GM21576 (cell line): ENCODE data around the gene SMAD1.

Experiments used
- ATAC-seq: cut with Tn5 transposase; IDR thresholded peaks from one replicate; pipeline ENCODE4 v1.9.1; 2021; ENCODE audit warnings: mild to moderate bottlenecking, moderate library complexity; ENCODE audit not compliant: unreplicated experiment

Gene SMAD1

GRCh38 chr4:145488310-145488709, 6.7 kb downstream of the SMAD1 start:
- ATAC-seq: no peak

GRCh38 chr4:145489556-145489955, 7.9 kb downstream of the SMAD1 start:
- ATAC-seq: no peak

GRCh38 chr4:145490361-145490760, 8.7 kb downstream of the SMAD1 start:
- ATAC-seq: no peak

GRCh38 chr4:145490796-145491195, 9.1 kb downstream of the SMAD1 start:
- ATAC-seq: no peak

GRCh38 chr4:145492376-145492775, 10.7 kb downstream of the SMAD1 start:
- no peak for ATAC-seq

GRCh38 chr4:145493166-145493565, 11.5 kb downstream of the SMAD1 start:
- ATAC-seq: no peak

GRCh38 chr4:145494666-145495270, 13.1 kb downstream of the SMAD1 start:
- ATAC-seq: no peak

- no peak for ATAC-seq
Observed at GRCh38 chr4:145496292-145496691, 14.6 kb downstream of the SMAD1 start.

GRCh38 chr4:145497199-145498149, 15.8 kb downstream of the SMAD1 start:
- ATAC-seq: no peak

- peak; percentile 66 for ATAC-seq
Observed at GRCh38 chr4:145498430-145498829, 16.8 kb downstream of the SMAD1 start.

- ATAC-seq: peak; percentile 44
Observed at GRCh38 chr4:145501051-145501660, 19.5 kb downstream of the SMAD1 start.

GRCh38 chr4:145502809-145503208, 21.2 kb downstream of the SMAD1 start:
- no peak for ATAC-seq

- no peak for ATAC-seq
Observed at GRCh38 chr4:145503486-145504072, 21.9 kb downstream of the SMAD1 start.

- no peak for ATAC-seq
Observed at GRCh38 chr4:145505995-145506394, 24.3 kb downstream of the SMAD1 start.

GRCh38 chr4:145507636-145508035, 26.0 kb downstream of the SMAD1 start:
- no peak for ATAC-seq

- ATAC-seq: no peak
Observed at GRCh38 chr4:145511913-145512522, 30.4 kb downstream of the SMAD1 start.

GRCh38 chr4:145513020-145513621, 31.5 kb downstream of the SMAD1 start:
- no peak for ATAC-seq

- ATAC-seq: no peak
Observed at GRCh38 chr4:145520172-145520571, 38.5 kb downstream of the SMAD1 start.

- no peak for ATAC-seq
Observed at GRCh38 chr4:145521282-145521681, 39.6 kb downstream of the SMAD1 start.

- ATAC-seq: no peak
Observed at GRCh38 chr4:145523117-145523516, 41.5 kb downstream of the SMAD1 start.

GRCh38 chr4:145524552-145524951, 42.9 kb downstream of the SMAD1 start:
- ATAC-seq: no peak
